Measurements from ENCODE around the gene MSH3.

GRCh38 chr5:80809451-80809850 lies 155.0 kb downstream of the MSH3 start:
- no peak for TF ChIP-seq ZBTB11 (tag by site-specific recombination; conservative IDR thresholded peaks at IDR 0.05; ENCODE audit: low read depth)
- TF ChIP-seq ATF2 (tag by site-specific recombination; IDR thresholded peaks at IDR 0.05; ENCODE audit: low read depth), result no peak
- no peak for TF ChIP-seq ZNF274 (IDR thresholded peaks at IDR 0.05; ENCODE audit: low read length)
- TF ChIP-seq ZNF274 (tag by site-specific recombination; IDR thresholded peaks at IDR 0.05; ENCODE audit: borderline replicate concordance), result no peak
- no peak for TF ChIP-seq ZNF76 (tag by site-specific recombination; IDR thresholded peaks at IDR 0.05; ENCODE audit: borderline replicate concordance, low read depth)
- no peak for TF ChIP-seq ZNF202 (tag by site-specific recombination; IDR thresholded peaks at IDR 0.05; ENCODE audit: borderline replicate concordance)
- TF ChIP-seq, protein P1, sequence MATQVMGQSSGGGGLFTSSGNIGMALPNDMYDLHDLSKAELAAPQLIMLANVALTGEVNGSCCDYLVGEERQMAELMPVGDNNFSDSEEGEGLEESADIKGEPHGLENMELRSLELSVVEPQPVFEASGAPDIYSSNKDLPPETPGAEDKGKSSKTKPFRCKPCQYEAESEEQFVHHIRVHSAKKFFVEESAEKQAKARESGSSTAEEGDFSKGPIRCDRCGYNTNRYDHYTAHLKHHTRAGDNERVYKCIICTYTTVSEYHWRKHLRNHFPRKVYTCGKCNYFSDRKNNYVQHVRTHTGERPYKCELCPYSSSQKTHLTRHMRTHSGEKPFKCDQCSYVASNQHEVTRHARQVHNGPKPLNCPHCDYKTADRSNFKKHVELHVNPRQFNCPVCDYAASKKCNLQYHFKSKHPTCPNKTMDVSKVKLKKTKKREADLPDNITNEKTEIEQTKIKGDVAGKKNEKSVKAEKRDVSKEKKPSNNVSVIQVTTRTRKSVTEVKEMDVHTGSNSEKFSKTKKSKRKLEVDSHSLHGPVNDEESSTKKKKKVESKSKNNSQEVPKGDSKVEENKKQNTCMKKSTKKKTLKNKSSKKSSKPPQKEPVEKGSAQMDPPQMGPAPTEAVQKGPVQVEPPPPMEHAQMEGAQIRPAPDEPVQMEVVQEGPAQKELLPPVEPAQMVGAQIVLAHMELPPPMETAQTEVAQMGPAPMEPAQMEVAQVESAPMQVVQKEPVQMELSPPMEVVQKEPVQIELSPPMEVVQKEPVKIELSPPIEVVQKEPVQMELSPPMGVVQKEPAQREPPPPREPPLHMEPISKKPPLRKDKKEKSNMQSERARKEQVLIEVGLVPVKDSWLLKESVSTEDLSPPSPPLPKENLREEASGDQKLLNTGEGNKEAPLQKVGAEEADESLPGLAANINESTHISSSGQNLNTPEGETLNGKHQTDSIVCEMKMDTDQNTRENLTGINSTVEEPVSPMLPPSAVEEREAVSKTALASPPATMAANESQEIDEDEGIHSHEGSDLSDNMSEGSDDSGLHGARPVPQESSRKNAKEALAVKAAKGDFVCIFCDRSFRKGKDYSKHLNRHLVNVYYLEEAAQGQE (tag by site-specific recombination; IDR thresholded peaks at IDR 0.05), result no peak
- TF ChIP-seq, protein P2, sequence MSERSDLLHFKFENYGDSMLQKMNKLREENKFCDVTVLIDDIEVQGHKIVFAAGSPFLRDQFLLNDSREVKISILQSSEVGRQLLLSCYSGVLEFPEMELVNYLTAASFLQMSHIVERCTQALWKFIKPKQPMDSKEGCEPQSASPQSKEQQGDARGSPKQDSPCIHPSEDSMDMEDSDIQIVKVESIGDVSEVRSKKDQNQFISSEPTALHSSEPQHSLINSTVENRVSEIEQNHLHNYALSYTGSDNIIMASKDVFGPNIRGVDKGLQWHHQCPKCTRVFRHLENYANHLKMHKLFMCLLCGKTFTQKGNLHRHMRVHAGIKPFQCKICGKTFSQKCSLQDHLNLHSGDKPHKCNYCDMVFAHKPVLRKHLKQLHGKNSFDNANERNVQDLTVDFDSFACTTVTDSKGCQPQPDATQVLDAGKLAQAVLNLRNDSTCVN (tag by site-specific recombination; optimal IDR thresholded peaks at IDR 0.05), result no peak
- no peak for TF ChIP-seq ZNF707 (tag by site-specific recombination; IDR thresholded peaks at IDR 0.05)

Measured in HEK293 (cell line).